HL-60/S4 treated with phorbol 12-myristate 13-acetate at 8.2 ng/mL for 4 days and 3 days (cell line): ENCODE measurements around the gene ADAMTS17.
"Not testable (repeated sequence)": the region's sequence is repeated elsewhere in the genome, so short reads cannot be mapped to it uniquely, and the experiment has no call there.

Source experiments
- in situ Hi-C: fragments of 300-500 bp; cut with MboI; formaldehyde crosslinking; loops from 2 replicates; pipeline ENCODE4 v1.15.0; 2022; ENCODE audit warnings: low sequenced_read_pairs

The ADAMTS17 gene

DNA sequence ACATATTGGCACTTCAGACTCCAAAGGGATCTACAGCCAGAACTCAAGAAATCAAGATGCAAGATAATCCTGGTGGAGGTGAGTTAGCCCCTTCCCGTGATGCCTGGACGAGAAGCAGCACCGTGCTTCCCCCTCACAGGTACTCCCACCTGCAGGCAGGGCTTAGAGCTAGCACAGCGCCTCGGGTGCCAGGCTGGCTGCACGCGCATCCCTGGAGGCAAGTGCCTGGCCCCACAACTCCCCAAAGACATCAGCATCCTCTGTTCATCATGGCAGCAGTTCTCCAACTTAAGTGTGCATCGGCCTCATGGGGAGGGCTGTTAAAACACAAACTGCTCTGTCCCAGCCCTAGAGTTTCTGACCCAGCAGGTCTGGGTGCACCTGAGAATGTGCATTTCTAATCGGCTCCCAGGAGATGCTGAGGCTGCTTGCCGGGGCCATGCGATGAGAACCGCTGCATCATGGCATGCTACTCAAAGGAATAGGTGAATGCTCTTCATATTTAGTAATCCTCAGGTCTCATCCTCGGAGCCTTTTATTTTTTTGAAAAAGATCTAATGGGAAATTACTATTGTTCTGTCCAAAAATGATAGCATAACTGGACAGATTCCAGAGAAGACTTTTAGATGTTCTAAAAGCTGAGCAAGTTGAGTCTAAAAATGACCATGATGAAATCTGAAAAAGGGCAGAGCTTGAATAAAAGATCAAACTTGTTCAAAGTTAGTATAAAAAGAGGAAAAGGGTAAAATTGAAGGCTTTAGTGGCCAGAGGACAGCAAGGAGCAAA is 244.2 kb downstream of the ADAMTS17 start:
- in situ Hi-C loops: no loop called here

DNA sequence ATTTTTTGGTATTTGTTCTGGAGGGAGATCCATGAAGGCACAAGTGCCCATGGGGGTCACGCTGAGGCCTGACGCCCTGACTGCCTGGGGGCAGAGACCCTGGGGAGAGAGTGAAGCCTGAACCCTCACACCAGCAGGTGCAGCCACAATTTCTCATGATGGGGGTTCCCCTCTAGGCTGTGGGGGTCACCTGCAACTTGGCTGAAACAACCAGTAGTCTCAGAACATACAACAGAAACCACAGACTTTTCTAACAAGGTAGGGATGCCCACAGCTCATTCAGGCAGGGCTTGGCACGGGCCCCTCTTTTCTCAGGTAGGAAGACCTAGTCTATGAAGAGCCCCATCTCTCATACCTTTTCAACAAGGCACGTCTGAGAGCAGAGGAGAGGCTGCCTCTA is 245.1 kb downstream of the ADAMTS17 start:
- in situ Hi-C loops: no loop called here

DNA sequence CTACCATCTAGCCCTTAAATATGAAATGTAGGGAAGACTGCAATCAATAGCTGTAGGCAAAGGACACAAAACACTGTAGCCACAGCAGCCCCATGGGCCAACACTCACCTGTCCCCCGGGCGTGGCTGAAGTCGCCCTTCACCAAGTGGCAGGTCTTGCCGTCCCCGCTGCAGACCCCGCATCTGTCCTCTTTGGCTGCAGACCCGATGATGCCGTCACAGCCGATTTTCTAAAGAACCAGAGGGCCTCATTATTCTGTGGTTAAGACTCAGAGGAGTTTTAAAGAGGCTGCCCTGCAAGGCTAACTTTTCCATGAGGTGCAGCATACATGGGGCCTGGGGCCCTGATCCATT is 245.6 kb downstream of the ADAMTS17 start:
- in situ Hi-C loops: no loop called here

DNA sequence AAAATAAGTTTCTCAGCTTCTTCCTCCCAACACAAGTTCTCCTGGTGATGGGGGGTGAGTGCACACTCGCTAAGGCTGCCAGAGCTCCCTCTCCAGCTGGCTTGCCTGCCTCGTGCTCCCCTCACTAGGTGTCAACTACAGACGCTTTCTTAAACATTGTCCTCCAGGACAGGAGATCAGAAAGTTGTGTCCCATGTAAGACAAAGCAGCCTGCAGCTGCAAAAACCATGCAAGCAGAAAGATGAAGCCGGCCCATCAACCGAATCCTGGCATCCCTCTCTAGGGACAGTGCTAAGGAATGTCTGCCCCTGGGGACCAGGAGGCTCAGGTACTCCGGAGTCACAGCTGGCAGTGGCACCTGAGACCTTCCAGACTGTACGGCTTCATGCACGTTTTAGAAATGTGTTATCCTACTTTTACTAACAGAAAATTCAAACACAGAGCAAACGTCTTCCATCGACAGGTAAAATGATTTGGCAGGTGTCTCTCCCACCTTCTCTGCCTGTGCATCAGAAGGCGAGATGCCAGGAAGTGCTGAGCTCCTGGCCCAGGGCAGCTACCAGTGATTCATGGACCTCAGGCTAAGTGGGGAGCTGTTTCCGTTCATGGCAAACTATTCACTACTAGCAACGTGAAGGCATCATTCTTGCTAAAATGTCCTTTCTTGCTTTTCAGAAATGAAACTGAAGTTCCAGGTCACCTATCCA is 246.1 kb downstream of the ADAMTS17 start:
- in situ Hi-C loops: no loop called here

DNA sequence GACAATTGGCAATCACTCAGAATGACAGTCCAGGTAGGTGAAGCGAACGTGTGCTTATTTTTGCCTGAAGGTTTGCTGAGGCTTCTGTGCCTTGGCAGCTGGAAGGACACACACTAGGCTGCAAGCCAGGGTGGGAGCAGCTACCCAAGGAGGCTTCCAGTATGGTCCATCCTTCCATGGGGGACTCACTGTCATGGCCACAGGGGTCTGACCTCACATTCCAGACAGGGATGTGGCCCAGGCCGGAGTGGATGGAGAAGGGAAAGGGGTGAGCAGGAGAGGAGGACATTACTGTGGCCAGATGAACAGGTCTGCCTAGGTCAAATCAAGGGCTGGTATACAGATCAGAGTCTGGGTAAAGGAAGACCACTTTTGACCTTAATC is 247.7 kb downstream of the ADAMTS17 start:
- in situ Hi-C loops: no loop called here

DNA sequence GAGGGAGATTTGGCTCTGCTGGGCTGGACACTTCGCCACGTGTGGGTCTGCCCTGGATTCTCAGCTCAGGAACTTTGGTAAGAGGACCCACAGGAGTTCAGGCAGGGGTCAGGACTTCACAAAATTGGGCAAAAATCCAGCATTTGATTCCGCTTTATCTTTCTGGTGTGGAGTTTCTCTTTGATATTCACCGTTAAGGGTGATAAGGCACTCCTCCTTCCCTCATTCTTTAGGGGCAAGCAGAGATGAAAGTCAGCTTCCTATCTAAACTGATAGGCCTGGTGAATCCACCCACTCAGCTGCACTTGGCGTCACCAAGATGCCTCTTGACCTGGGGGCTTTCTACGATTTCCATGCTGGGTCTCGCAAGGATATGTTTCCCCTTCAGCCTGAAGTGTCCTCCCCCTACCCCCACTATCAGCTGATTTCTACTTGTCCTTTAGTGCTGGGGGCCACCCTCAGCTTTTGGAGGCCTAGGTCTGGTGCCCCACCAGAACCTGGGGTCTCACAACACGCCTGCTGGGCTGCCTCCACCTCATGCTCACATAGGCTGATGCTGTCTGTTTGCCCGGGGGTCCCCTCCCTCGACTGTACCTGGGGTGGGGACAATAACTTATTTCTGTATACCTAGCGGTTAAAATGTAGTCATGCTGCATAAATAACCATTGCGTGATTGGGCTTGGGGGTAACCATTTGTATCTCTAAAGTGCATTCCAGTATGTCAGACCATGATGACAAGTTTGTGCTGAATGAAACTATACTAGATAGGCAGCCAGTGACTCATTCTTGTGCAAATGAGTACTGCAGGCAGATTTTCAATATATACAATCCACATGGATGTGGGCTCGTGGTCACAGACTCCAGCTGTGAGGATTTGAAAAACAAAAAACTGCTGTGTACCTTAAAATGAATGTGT is 248.3 kb downstream of the ADAMTS17 start:
- in situ Hi-C loops: no loop called here

DNA sequence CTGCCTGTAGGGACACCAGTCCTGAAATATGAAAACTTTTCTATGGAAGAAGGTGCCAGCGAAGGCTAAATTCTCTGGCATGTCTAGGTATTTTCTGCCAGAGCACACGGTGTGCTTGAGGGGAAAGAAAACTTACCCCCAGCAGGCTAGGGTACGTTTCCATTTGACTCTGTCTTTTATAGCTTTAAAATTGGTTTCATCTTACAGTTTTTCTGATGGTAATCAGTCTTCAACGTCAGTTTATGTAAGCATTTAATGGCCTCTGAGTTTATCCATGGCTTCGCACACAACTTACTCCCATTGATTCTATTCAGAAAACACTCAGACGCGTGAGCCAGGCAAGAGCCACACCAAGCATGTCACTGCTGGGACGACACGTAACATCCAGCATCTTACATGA is 249.7 kb downstream of the ADAMTS17 start:
- in situ Hi-C loops: no loop called here

DNA sequence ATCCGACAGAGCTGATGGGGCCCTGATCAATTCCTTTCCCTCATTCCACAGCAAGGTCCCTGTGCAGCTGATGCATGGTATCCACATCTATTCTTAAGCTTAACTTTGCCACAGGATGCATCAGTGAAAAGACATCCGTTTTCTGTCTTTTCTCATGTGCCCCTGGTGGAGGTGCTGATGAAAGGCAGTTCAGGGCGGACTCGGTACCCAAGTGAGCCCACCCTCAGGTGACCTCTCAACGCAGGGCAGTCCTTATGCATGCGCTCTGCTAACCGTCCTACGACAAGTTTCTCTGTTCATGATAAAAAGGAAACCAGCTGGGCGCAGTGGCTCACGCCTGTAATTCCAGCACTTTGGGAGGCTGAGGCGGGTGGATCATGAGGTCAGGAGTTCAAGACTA is 251.4 kb downstream of the ADAMTS17 start:
- in situ Hi-C loops: no loop called here

DNA sequence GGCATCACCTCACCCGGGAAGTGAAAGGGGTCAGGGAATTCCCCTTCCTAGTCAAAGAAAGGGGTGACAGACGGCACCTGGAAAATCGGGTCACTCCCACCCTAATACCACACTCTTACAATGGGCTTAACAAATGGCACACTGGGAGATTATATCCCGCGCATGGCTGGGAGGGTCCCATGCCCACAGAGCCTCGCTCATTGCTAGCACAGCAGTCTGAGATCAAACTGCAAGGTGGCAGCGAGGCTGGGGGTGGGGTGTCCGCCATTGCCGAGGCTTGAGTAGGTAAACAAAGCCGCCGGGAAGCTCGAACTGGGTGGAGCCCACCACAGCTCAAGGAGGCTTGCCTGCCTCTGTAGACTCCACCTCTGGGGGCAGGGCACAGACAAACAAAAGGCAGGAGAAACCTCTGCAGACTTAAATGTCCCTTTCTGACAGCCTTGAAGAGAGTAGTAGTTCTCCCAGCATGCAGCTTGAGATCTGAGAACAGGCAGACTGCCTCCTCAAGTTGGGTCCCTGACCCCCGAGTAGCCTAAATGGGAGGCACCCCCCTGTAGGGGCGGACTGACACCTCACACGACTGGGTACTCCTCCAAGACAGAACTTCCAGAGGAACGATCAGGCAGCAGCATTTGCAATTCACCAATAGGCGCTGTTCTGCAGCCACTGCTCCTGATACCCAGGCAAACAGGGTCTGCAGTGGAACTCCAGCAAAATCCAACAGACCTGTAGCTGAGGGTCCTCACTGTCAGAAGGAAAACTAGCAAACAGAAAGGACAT is 257.5 kb downstream of the ADAMTS17 start:
- in situ Hi-C loops: not testable (repeated sequence)

DNA sequence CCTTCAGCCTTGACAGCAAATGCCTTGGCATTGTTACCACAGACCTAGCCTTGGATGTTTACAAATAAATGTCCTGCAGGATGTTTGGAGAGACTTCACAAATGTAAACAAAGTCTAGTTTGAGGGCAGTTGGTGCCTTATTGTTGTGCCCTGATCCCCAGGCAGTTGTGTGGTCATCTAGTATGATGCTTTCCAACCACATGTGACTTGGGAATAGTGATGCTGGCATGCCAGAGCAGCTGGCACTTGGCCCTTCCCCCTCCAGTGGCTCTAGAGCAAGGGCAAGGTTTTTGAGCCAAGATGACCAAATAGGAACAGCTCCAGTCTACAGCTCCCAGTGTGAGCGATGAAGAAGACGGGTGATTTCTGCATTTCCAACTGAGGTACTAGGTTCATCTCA is 258.2 kb downstream of the ADAMTS17 start:
- in situ Hi-C loops: no loop called here

DNA sequence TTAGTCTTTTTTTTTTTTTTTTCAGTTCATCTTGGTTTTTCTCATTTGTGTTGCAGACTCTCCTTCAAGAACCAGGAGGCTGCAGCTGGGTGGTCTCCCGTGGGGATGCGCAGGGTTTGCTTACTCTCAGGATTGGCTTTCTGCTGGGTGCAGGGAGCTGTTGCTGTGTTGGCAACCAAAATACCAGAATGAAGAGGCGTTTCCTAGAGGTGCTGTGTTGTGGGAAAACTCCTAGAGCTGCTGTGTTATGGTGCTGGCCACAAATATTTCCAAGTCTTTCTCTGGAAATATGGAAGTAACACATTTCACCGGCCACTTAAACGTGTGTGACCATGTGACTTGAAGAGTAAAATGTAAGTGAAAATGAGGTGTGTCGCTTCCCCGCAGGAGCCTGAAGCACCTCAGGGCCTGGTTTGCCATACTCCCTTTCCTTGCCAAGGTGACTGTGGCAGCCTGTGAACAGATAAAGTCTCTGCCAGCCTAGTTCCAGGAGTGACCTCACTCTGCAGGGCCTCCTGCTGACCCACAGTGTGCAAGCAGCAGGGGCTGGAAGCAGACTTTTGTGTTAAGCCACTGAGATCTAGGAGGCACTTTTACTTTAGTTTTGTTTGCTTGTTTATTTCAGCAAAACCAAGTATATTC is 258.9 kb downstream of the ADAMTS17 start:
- in situ Hi-C loops: no loop called here

DNA sequence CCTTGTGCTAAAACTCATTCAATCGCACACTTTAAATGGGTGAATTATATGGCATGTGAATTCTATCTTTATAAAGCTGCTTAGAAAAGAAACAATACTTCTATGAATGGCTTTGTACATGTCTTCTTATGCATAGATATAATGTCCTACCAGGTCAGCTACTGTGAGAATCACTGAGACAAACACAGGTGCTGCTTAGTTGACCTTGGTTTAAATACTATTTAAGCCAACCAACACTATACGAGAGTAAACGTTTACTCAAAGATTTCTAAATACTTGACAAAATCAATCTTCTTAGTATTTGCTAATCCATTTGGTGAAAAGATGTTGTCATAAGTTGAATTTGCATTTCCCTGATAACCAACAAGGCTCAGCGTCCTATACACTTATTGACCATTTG is 260.3 kb downstream of the ADAMTS17 start:
- in situ Hi-C loops: no loop called here

DNA sequence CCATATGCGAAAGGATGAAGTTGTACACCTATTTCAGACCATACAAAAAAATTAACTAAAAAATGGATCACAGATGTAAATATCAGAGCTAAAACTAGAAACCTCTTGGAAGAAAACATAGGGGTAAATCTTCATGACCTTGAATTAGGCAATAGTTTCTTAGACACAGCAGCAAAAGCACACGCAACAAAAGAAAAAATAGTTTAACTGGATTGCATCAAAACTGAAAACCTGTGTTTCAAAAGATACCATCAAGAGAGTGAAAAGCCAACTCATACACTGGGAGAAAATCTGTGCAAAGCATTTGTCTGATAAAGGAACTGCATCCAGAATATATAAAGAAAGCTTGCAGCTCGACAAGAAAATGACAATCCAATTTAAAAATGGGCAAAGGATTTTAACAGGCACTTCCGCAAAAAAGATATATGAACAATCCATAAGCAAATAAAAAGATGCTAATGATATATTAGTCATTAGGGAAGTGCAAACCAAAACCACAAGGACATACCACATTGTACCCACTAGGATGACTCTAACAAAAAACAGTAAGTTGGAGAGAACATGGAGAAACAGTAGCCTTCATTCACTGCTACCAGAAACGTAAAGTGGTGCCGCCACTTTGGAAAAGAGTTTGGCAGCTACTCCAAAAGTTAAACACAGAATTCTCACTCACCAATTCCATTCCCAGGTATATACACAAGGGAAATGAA is 263.1 kb downstream of the ADAMTS17 start:
- in situ Hi-C loops: no loop called here

DNA sequence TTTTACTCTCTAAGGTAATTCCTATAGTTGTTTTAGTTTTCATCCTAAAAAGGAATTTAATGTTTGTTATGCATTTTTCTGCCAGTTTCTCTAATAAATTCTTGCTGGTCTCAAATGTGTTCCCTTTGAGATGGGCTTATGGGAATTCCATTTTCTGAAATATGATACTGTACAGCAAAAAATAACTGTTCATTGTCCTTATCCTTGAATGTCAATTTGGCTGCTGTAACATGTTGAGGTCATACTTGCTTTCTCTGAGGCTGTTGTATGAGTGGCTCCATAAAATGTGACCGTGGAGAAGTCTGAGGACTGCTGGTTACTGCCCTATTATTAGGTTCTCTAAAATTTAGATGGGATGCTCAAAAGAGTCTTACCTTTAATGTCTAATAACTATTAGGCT is 266.5 kb downstream of the ADAMTS17 start:
- in situ Hi-C loops: no loop called here

DNA sequence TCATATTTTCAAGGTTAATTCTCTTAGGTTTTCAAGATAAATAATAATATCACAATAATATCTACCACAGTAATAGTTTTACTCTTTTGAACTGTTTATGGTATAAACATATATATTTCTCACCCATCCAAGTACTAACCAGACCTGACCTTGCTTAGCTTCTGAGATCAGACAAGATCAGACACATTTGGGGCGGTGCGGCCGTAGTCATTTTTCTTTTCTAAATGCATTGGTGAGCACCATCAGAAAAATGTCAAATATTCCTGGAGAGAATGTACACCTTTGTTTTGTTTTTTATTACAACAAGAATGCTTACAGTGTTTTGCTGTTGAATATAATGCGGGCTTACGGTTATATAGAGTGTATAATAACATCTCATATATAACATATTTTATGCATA is 267.8 kb downstream of the ADAMTS17 start:
- in situ Hi-C loops: no loop called here

DNA sequence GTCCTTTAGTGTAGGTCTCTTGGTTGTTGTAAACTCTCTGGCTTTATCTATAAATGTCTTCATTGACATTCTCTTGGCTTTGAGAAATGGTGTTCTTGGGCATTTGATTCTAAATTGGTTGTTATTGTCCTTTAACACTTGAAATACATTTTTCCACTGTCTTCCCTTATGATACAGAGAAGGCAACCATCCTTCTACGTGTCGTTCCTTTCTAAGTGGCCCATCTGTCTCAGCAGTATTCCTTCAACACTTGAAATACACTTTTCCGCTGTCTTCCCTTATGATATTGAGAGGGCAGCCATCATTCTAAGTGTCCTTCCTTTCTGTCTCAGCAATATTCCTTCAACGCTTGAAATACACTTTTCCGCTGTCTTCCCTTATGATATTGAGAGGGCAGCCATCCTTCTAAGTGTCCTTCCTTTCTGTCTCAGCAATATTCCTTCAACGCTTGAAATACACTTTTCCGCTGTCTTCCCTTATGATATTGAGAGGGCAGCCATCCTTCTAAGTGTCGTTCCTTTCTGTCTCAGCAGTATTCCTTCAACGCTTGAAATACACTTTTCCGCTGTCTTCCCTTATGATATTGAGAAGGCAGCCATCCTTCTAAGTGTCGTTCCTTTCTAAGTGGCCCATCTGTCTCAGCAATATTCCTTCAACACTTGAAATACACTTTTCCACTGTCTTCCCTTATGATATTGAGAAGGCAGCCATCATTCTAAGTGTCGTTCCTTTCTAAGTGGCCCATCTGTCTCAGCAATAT is 275.1 kb downstream of the ADAMTS17 start:
- in situ Hi-C loops: not testable (repeated sequence)

DNA sequence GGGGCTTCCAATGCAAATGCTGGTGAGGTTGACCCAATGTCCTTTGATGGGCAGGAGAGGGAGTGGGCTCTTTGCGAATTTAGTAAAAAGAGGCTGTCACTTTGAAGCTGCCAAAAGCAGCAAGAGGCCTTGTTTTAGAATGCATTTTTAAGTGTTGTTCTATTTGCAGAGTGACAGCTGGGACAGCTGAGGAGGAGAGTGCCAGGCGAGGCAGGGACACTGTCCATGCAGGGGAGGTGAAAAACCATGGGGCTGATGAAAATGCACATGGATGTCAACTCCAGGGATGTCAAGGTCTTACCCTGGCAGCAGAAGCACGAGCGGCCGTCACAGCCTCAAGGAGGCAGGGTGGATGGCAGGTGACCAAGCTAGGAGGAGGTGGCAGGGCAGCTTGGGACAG is 279.8 kb downstream of the ADAMTS17 start:
- in situ Hi-C loops: no loop called here

DNA sequence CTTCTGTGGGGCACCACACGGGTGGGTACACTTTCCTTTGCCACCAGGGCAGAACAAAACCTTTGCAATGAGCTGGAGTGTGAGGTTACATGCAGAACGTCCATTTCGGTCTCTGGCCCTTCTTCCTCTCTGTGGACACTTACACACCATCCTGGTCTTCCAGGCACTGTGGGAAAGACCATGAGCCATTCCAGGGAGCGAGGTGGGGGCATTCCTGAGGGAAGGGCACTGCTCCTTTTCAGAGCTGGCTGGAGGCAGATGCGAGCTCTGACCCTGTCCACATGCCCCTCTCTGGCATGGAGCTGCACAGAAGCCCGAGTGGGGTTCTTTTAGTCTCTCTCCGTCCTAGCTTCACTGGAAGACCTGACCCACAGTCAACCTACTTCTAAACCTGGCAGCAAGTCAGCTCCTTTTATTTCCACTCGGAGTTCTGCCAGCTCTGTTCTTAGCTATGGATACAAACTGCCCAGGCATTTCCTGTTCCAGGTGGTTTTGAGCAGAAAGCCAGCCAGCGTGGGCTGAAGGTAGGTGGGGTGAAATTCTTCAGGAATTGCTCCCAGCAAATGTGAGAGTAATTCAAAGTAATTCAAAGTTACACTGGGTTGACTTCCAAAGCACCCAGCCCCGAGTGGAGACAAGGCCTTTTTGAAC is 281.4 kb downstream of the ADAMTS17 start:
- in situ Hi-C loops: no loop called here

DNA sequence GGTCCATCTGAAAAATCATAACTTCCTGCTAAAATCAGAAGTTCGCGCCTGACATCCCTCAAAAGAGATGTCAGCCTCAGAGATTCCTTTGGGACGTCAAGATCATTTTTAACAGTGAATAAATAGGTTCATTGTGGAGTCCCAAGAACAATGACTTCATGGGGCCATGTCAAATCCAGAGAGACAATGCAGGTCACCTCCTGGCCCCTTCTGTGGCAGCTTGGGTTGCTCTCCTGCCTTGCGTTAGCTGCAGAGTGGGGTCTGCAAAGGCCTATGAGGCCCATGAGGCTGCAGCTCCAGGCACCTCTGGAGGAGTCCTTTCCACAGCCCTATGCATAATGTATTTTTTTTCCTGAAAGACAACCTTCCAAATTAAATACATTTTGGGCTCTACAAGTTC is 282.3 kb downstream of the ADAMTS17 start:
- in situ Hi-C loops: no loop called here
